ENCODE results near the gene TP73. TPM values are rescaled to one million over a fixed set of nuclear protein-coding genes. Genes with fewer than 3 reads are reported as not detected.

TP73 gene
- total RNA-seq, 1 experiment from 2014 or later: 2.6 TPM

DNA sequence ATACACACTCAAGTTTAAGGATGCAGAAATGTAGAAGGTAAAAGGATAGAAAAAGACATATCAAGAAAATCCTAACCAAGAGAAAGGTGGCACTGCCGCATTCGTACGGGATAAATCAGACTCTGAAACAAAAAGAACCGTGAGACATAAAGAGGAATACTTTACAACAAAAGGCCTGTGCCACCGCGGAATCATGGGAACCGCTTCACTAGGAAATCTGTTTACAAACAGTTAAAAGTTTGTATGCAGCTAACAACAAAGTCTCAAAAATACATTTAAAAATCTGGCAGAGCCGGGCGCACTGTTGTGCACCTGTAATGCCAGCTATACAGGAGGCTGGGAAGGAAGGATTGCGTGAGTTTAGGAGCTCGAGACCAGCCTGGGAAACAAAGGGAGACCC lies 10.5 kb upstream of the TP73 start:
- intact Hi-C loops (cut with micrococcal nuclease): no loop called here
- POLR2A ChIA-PET (ENCODE audit: unreplicated experiment): no interaction called here
- no peak for TF ChIP-seq EZH2 (IDR thresholded peaks at IDR 0.05; ENCODE audit: low read length, unreplicated experiment)
- TF ChIP-seq, protein P1, sequence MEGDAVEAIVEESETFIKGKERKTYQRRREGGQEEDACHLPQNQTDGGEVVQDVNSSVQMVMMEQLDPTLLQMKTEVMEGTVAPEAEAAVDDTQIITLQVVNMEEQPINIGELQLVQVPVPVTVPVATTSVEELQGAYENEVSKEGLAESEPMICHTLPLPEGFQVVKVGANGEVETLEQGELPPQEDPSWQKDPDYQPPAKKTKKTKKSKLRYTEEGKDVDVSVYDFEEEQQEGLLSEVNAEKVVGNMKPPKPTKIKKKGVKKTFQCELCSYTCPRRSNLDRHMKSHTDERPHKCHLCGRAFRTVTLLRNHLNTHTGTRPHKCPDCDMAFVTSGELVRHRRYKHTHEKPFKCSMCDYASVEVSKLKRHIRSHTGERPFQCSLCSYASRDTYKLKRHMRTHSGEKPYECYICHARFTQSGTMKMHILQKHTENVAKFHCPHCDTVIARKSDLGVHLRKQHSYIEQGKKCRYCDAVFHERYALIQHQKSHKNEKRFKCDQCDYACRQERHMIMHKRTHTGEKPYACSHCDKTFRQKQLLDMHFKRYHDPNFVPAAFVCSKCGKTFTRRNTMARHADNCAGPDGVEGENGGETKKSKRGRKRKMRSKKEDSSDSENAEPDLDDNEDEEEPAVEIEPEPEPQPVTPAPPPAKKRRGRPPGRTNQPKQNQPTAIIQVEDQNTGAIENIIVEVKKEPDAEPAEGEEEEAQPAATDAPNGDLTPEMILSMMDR (conservative IDR thresholded peaks at IDR 0.05; ENCODE audit: low read depth, low read length): no peak
- no peak for TF ChIP-seq EZH2phosphoT487 (IDR thresholded peaks at IDR 0.05; ENCODE audit: borderline replicate concordance, low read length)
- H3K9me3 ChIP-seq (ENCODE audit: low read length): no peaks in the 10 kb centered on the region
- H3K9me2 ChIP-seq (replicated peaks; ENCODE audit: low read length): no peaks in the 10 kb centered on the region
- no peak overlapping the region for H3K4me2 ChIP-seq (ENCODE audit: low read length)
- no peaks in the 10 kb centered on the region for H4K20me1 ChIP-seq (ENCODE audit: low read length)
- ATAC-seq (no peak), DNase-seq (no peak)
- H3K4me1 ChIP-seq (ENCODE audit: insufficient read depth, low read length): no peaks in the 10 kb centered on the region
- H3K4me3 ChIP-seq (ENCODE audit: low read length): no peak overlapping the region
- no peaks in the 10 kb centered on the region for H3K79me2 ChIP-seq (ENCODE audit: low read length)
- BruUV-seq (replicated peaks): no TSS peak
- H3K9ac ChIP-seq (ENCODE audit: low read length): no peak overlapping the region
- H2AFZ ChIP-seq (ENCODE audit: low read length): no peak overlapping the region
- H3K27ac ChIP-seq (ENCODE audit: low read length): no peak overlapping the region
- H3F3A ChIP-seq (ENCODE audit: low read length, unreplicated experiment): no peaks in the 10 kb centered on the region
- H3K36me3 ChIP-seq (ENCODE audit: low read depth, low read length): peaks cover 31% of the 10 kb centered on the region
- no peaks in the 10 kb centered on the region for H3K27me3 ChIP-seq (ENCODE audit: low read length)
- CTCF ChIA-PET: no interaction called here

DNA sequence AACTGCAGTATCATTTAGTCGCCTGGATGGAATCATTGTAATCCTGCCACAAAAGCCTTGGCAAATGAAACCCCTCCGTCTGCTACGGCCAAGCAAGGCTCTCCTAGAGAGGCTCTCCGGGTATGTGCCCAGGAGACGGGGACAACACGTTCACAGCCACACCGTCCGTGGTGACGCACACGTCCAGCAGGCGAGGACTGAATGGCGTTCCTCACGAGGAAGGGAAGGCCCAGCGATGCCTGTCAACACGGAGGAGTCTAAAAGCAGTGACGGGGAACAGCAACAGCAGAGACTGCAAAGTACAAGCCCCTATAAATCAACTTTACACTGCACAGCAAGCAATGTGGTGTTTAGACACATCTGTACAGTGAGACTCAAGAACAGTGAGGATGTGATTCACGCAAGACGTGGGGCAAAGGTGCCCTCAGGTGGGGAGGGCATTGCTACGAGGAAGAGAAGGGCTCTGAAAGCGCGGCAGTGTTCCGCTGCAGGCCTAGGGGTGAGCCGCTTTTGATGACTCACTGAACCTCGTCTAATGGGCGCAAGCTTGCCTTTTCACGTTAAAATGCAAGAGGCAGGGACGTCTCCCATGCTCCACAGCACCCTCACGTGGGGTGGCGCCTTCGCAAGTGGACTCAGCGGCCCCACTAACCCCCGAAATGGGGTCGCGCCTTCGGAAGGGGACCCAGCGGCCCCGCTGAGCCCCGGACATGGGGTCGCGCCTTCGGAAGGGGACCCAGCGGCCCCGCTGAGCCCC lies 9.2 kb upstream of the TP73 start:
- Histone ChIP-seq H3K9ac (ENCODE audit: low read length) (no peak overlapping the region), H2AFZ (ENCODE audit: low read length) (no peak overlapping the region), H3K4me1 (ENCODE audit: insufficient read depth, low read length) (peaks cover 2% of the 10 kb centered on the region; the same call in 1 of the 2 replicates), H3K9me3 (ENCODE audit: low read length) (no peaks in the 10 kb centered on the region), H3K27me3 (ENCODE audit: low read length) (no peaks in the 10 kb centered on the region), H3F3A (ENCODE audit: low read length, unreplicated experiment) (no peaks in the 10 kb centered on the region), H3K4me2 (ENCODE audit: low read length) (no peak overlapping the region), H4K20me1 (ENCODE audit: low read length) (no peaks in the 10 kb centered on the region), H3K4me3 (ENCODE audit: low read length) (no peak overlapping the region), H3K27ac (ENCODE audit: low read length) (no peak overlapping the region), H3K79me2 (ENCODE audit: low read length) (peaks cover under 1% of the 10 kb centered on the region; the same call in 1 of the 2 replicates), H3K36me3 (ENCODE audit: low read depth, low read length) (peaks cover 25% of the 10 kb centered on the region), H3K9me2 (replicated peaks; ENCODE audit: low read length) (no peaks in the 10 kb centered on the region)
- ChIA-PET POLR2A (ENCODE audit: unreplicated experiment) (no interaction called here), CTCF (no interaction called here)
- TF ChIP-seq EZH2phosphoT487 (IDR thresholded peaks at IDR 0.05; ENCODE audit: borderline replicate concordance, low read length) (no peak), EZH2 (IDR thresholded peaks at IDR 0.05; ENCODE audit: low read length, unreplicated experiment) (no peak)
- TF ChIP-seq, protein P1 (conservative IDR thresholded peaks at IDR 0.05; ENCODE audit: low read depth, low read length): no peak
- intact Hi-C loops (cut with micrococcal nuclease): no loop called here
- BruUV-seq (replicated peaks): no TSS peak
- ATAC-seq: no peak
- DNase-seq: no peak

DNA sequence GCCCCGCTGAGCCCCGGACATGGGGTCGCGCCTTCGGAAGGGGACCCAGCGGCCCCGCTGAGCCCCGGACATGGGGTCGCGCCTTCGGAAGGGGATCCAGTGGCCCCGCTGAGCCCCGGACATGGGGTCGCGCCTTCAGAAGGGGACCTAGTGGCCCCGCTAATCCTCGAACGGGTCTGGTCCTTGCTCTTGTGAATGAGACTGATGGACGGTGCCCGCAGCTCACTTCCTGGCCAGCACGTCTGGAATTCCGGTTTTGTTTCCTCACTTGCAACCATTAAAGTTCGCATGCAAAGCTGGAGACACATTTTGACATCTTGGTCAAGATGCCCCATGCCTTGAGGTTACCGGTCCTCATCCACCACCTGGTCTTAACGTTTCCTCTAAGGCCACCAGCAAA lies 8.0 kb upstream of the TP73 start:
- Histone ChIP-seq H3K4me2 (ENCODE audit: low read length) (no peak overlapping the region), H3K27me3 (ENCODE audit: low read length) (no peaks in the 10 kb centered on the region), H3K27ac (ENCODE audit: low read length) (no peak overlapping the region), H4K20me1 (ENCODE audit: low read length) (no peaks in the 10 kb centered on the region), H3F3A (ENCODE audit: low read length, unreplicated experiment) (no peaks in the 10 kb centered on the region), H2AFZ (ENCODE audit: low read length) (no peak overlapping the region), H3K9me3 (ENCODE audit: low read length) (no peaks in the 10 kb centered on the region), H3K9ac (ENCODE audit: low read length) (no peak overlapping the region), H3K4me1 (ENCODE audit: insufficient read depth, low read length) (peaks cover 12% of the 10 kb centered on the region), H3K4me3 (ENCODE audit: low read length) (no peak overlapping the region), H3K36me3 (ENCODE audit: low read depth, low read length) (peaks cover 19% of the 10 kb centered on the region), H3K79me2 (ENCODE audit: low read length) (peaks cover 12% of the 10 kb centered on the region), H3K9me2 (replicated peaks; ENCODE audit: low read length) (no peaks in the 10 kb centered on the region)
- no peak for ATAC-seq
- BruUV-seq (replicated peaks): no TSS peak
- POLR2A ChIA-PET (ENCODE audit: unreplicated experiment): no interaction called here
- intact Hi-C loops (cut with micrococcal nuclease): no loop called here
- TF ChIP-seq, protein P1 (conservative IDR thresholded peaks at IDR 0.05; ENCODE audit: low read depth, low read length): no peak
- no peak for TF ChIP-seq EZH2phosphoT487 (IDR thresholded peaks at IDR 0.05; ENCODE audit: borderline replicate concordance, low read length)
- TF ChIP-seq EZH2 (IDR thresholded peaks at IDR 0.05; ENCODE audit: low read length, unreplicated experiment): no peak
- DNase-seq: no peak
- CTCF ChIA-PET: no interaction called here

Measured in PC-3 (cell line).